Measurements from ENCODE around the gene CD2. TPM values are rescaled to one million over a fixed set of nuclear protein-coding genes. Genes with fewer than 3 reads are reported as not detected.

CD2 gene
- polyA plus RNA-seq, 3 donors: 0.89 to 3.6 (median 2.1) TPM

DNA sequence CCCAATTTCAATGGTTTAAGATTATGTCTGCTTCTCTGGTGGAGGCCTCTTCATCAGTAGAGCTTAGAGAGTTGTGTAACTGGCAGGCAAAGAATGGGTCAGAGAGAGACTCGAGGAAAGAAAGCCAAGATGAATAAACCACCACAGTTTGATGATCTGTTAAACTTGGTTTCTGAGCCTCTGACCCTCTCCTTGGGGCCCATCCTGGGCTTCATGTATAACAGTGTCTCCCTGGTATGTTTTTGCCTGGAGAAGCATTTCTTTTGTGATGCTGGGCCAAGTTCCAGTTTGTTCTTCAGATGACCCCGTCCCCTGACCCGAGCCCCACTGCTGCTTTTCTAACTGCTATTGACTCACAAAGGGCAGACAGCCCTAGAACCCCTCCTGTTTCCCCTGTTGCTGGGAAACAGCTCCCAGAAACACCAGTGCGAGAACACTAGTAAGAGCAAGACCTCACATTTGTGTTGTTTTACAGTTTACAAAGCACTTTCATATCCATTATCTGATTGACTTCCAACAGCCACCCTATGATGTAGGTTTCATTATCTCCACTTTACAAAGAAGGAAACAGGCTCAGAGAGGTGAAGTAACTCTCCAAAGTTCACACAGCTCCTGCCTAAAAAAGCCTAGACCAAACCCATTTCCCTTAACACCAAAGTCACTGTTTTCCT is 9.0 kb downstream of the CD2 start:
- DNase-seq: no peak
- H3K27me3 Mint-ChIP-seq (ENCODE audit: low read depth in 3 of 3): peaks cover 0 to under 1% (median 0%) of the 10 kb centered on the region in 3 donors

DNA sequence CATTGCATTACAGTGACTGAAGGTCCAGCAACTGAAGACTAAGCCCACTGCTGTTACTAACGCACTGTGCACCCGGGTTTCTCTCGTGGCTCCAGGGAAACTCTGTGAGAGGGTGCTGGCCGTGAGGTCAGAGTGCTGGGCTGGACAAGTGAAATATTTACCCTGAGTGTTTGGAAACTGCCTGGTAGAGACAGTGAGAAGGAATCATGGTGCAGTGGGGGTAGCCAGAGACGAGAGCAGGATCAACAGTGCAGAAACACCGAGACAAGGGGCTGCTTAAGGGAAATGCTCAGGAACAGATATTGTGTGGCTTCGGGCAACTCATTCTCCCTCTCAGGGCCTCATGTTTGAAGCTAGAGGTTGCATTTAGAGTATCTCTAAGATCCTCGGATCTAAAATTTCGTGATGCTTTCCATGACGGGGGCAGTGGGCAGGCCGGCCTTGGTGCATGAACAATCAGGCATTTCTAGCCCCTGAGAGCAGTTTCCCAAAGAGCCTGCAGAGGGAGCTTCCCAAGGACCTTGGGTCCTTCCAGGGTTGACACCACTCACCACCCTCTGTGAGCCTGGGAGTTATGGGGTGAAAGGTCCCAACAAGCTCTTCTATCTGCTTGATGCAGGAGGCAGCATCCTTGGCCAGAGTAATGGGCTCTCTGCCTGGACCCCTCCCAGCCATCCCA is 9.7 kb downstream of the CD2 start:
- Histone ChIP-seq H3K4me2 (replicated peaks; ENCODE audit: extremely low read depth, low read length, poor library complexity, severe bottlenecking) (no peak overlapping the region), H3K9me3 (replicated peaks in 1 of 2; ENCODE audit: control insufficient read depth in 1 of 2, insufficient read depth in 1 of 2, low read length in 2 of 2) (no peaks in the 10 kb centered on the region), H3K36me3 (replicated peaks in 1 of 2; ENCODE audit: control insufficient read depth in 1 of 2, insufficient read depth in 2 of 2, low read length in 2 of 2) (peaks cover 0 to 7% of the 10 kb centered on the region in 2 donors), H3K79me2 (ENCODE audit: insufficient read depth, low read length) (no peaks in the 10 kb centered on the region), H3K4me3 (replicated peaks in 1 of 3; ENCODE audit: low read depth in 2 of 3, low read length in 3 of 3) (no peak overlapping the region), H4K20me1 (ENCODE audit: insufficient read depth, low read length) (no peaks in the 10 kb centered on the region), H3K27ac (ENCODE audit: low read depth in 1 of 2, low read length in 2 of 2) (no peak overlapping the region), H3K9ac (ENCODE audit: insufficient read depth, low read length, poor library complexity, severe bottlenecking) (no peak overlapping the region), H3K4me1 (ENCODE audit: control insufficient read depth in 1 of 2, insufficient read depth in 2 of 2, low read length in 2 of 2) (peaks cover 18 to 25% of the 10 kb centered on the region in 2 donors), H2AFZ (ENCODE audit: insufficient read depth, low read depth, low read length, poor library complexity, severe bottlenecking) (no peak overlapping the region), H3K27me3 (ENCODE audit: control insufficient read depth in 2 of 2, insufficient read depth in 2 of 2, low read length in 2 of 2) (no peaks in the 10 kb centered on the region)
- H3K4me3 Mint-ChIP-seq: no peak overlapping the region
- H3K4me1 Mint-ChIP-seq: peaks cover 49% of the 10 kb centered on the region
- peaks cover 0 to 8% (median 5%) of the 10 kb centered on the region in 7 donors for H3K9me3 Mint-ChIP-seq
- peaks cover 30 to 37% of the 10 kb centered on the region in 2 donors for H3K36me3 Mint-ChIP-seq
- TF ChIP-seq, protein P1, sequence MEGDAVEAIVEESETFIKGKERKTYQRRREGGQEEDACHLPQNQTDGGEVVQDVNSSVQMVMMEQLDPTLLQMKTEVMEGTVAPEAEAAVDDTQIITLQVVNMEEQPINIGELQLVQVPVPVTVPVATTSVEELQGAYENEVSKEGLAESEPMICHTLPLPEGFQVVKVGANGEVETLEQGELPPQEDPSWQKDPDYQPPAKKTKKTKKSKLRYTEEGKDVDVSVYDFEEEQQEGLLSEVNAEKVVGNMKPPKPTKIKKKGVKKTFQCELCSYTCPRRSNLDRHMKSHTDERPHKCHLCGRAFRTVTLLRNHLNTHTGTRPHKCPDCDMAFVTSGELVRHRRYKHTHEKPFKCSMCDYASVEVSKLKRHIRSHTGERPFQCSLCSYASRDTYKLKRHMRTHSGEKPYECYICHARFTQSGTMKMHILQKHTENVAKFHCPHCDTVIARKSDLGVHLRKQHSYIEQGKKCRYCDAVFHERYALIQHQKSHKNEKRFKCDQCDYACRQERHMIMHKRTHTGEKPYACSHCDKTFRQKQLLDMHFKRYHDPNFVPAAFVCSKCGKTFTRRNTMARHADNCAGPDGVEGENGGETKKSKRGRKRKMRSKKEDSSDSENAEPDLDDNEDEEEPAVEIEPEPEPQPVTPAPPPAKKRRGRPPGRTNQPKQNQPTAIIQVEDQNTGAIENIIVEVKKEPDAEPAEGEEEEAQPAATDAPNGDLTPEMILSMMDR (IDR thresholded peaks at IDR 0.05): peak; percentile 43
- H3K27ac Mint-ChIP-seq: peak overlapping the region in 2 of 7 donors; percentile 32 to 35
- intact Hi-C loops (cut with micrococcal nuclease): loop anchor here in 1 of 2 donors (10.0 kb wide), 1 partner anchor 51 kb away; no protein-coding TSS in a partner anchor
- 95% methylated on average over 11 of the region's 11 CpGs for WGBS (ENCODE audit: insufficient coverage)
- DNase-seq: no peak
- peaks cover 0 to 4% (median 1%) of the 10 kb centered on the region in 3 donors for H3K27me3 Mint-ChIP-seq (ENCODE audit: low read depth in 3 of 3)

More for the DNA sequence above, 9.0 kb downstream of the CD2 start:
- no peak overlapping the region for H2AFZ ChIP-seq (ENCODE audit: insufficient read depth, low read depth, low read length, poor library complexity, severe bottlenecking)
- no peak overlapping the region for H3K9ac ChIP-seq (ENCODE audit: insufficient read depth, low read length, poor library complexity, severe bottlenecking)
- no peaks in the 10 kb centered on the region for H3K79me2 ChIP-seq (ENCODE audit: insufficient read depth, low read length)
- Mint-ChIP-seq H3K4me3 (no peak overlapping the region), H3K27ac (peak overlapping the region in 3 of 7 donors; percentile 27 to 79 (median 35)), H3K4me1 (peaks cover 45% of the 10 kb centered on the region), H3K36me3 (peaks cover 24 to 37% of the 10 kb centered on the region in 2 donors), H3K9me3 (peaks cover 0 to 8% (median 5%) of the 10 kb centered on the region in 7 donors)
- TF ChIP-seq, protein P1 (IDR thresholded peaks at IDR 0.05): no peak
- no peak overlapping the region for H3K27ac ChIP-seq (ENCODE audit: low read depth in 1 of 2, low read length in 2 of 2)
- no peaks in the 10 kb centered on the region for H4K20me1 ChIP-seq (ENCODE audit: insufficient read depth, low read length)
- no peak overlapping the region for H3K4me3 ChIP-seq (replicated peaks in 1 of 3; ENCODE audit: low read depth in 2 of 3, low read length in 3 of 3)
- no peak overlapping the region for H3K4me2 ChIP-seq (replicated peaks; ENCODE audit: extremely low read depth, low read length, poor library complexity, severe bottlenecking)
- peaks cover 15 to 25% of the 10 kb centered on the region in 2 donors for H3K4me1 ChIP-seq (ENCODE audit: control insufficient read depth in 1 of 2, insufficient read depth in 2 of 2, low read length in 2 of 2)
- intact Hi-C loops (cut with micrococcal nuclease): loop anchor here in 1 of 2 donors (10.0 kb wide), 1 partner anchor 52 kb away; no protein-coding TSS in a partner anchor
- 94% methylated on average over 2 of the region's 4 CpGs for WGBS (ENCODE audit: insufficient coverage)
- H3K36me3 ChIP-seq (replicated peaks in 1 of 2; ENCODE audit: control insufficient read depth in 1 of 2, insufficient read depth in 2 of 2, low read length in 2 of 2): peaks cover 0 to 7% of the 10 kb centered on the region in 2 donors
- H3K9me3 ChIP-seq (replicated peaks in 1 of 2; ENCODE audit: control insufficient read depth in 1 of 2, insufficient read depth in 1 of 2, low read length in 2 of 2): no peaks in the 10 kb centered on the region
- no peaks in the 10 kb centered on the region for H3K27me3 ChIP-seq (ENCODE audit: control insufficient read depth in 2 of 2, insufficient read depth in 2 of 2, low read length in 2 of 2)
